Central memory CD8-positive, alpha-beta T cell (primary cell): ENCODE measurements around the gene FBXW10.
"Not testable (repeated sequence)": the region's sequence is repeated elsewhere in the genome, so short reads cannot be mapped to it uniquely, and the experiment has no call there.

ENCODE experiments used
- ATAC-seq: fragments of 150-1000 bp; cut with Tn5 transposase; replicated peaks from 2 replicates; pipeline ENCODE4 v1.10.0; 2022; ENCODE audit warnings: mild to moderate bottlenecking, moderate FRiP score, moderate number of reproducible peaks; ENCODE audit not compliant: poor library complexity, severe bottlenecking; ENCODE audit errors: extremely low read depth
- DNase-seq, 2 donors: peaks; one replicate each; pipeline ENCODE4 v3.0.0; 2021; ENCODE audit warnings: low spot score in 2 of 2
- H3K27ac Mint-ChIP-seq: one replicate; pipeline ENCODE4 v1.8.0; 2022; ENCODE audit warnings: low read depth, mild to moderate bottlenecking, moderate library complexity, mixed read lengths
- H3K27me3 Mint-ChIP-seq: one replicate; pipeline ENCODE4 v1.8.0; 2022; ENCODE audit warnings: mixed read lengths
- H3K36me3 Mint-ChIP-seq: one replicate; pipeline ENCODE4 v1.8.0; 2022; ENCODE audit warnings: mild to moderate bottlenecking, moderate library complexity, mixed read lengths; ENCODE audit not compliant: insufficient read depth
- H3K4me1 Mint-ChIP-seq: one replicate; pipeline ENCODE4 v1.8.0; 2022; ENCODE audit warnings: mixed read lengths
- H3K4me3 Mint-ChIP-seq: one replicate; pipeline ENCODE4 v1.8.0; 2022; ENCODE audit warnings: mild to moderate bottlenecking, moderate library complexity, mixed read lengths
- H3K9me3 Mint-ChIP-seq: one replicate; pipeline ENCODE4 v1.8.0; 2022; ENCODE audit warnings: mixed read lengths

Gene FBXW10

DNA sequence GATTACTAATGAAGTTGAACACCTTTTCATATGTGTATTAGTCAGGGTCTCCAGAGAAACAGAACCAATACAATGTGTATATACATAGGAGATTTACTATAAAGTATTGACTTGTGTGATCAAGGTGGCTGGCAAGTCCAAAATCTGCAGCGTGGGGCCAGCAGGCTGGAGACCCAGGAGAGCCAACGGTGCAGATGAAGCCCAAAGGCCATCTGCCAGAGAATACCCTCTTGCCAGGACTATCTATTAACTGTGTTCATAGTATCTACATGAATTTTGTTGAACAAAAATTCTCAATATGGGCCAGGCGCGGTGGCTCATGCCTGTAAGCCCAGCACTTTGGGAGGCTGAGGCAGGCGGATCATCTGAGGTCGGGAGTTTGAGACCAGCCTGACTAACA is 16.4 kb downstream of the FBXW10 start:
- H3K9me3 Mint-ChIP-seq, DNase-seq, H3K27ac Mint-ChIP-seq, ATAC-seq, H3K27me3 Mint-ChIP-seq, H3K4me3 Mint-ChIP-seq, H3K36me3 Mint-ChIP-seq, H3K4me1 Mint-ChIP-seq: not testable (repeated sequence)

DNA sequence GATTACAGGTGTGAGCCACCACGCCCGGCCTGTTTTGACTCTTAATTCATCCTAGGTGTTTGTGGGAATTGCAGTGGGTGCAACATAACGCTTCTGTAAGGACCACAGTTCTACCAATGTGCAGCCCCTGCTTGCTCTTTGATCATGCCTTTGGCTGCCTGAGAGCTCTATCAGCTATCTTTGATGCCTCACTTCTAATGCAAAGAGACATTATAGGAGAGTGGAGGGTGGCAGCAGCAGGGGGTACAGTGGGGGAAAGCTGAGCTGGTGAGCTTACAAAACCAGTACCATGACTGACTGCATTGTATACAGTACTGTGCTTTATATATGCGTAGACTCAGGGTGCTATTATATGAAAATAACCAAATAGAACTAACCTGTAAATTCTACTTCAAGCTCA is 26.7 kb downstream of the FBXW10 start:
- not testable (repeated sequence) for H3K36me3 Mint-ChIP-seq, H3K9me3 Mint-ChIP-seq, DNase-seq, H3K4me3 Mint-ChIP-seq, H3K27ac Mint-ChIP-seq, ATAC-seq, H3K4me1 Mint-ChIP-seq
- H3K27me3 Mint-ChIP-seq, result peaks cover 42% of the 10 kb centered on the region

DNA sequence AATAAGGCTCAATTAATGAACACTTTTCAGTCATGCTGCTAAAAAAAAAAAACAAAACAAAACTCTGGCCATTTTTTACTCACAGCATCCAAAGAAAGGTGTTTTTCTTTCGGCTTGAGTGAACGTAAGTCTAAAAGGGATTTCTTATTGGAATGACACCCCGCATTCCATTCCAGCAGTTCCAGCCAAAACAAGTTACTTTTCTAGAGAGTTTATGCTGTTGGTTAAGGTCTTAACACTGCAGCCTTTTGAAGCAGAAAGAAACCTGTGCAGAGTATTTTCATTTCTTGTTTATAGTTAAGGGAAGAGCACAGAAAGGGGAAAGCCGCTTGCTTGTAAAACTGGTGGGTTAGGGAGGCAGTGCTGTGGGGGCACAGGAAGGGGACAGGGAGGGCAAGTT is 27.2 kb downstream of the FBXW10 start:
- not testable (repeated sequence) for H3K27ac Mint-ChIP-seq, ATAC-seq, H3K4me1 Mint-ChIP-seq, H3K36me3 Mint-ChIP-seq, DNase-seq, H3K4me3 Mint-ChIP-seq, H3K9me3 Mint-ChIP-seq
- H3K27me3 Mint-ChIP-seq, result peaks cover 45% of the 10 kb centered on the region

DNA sequence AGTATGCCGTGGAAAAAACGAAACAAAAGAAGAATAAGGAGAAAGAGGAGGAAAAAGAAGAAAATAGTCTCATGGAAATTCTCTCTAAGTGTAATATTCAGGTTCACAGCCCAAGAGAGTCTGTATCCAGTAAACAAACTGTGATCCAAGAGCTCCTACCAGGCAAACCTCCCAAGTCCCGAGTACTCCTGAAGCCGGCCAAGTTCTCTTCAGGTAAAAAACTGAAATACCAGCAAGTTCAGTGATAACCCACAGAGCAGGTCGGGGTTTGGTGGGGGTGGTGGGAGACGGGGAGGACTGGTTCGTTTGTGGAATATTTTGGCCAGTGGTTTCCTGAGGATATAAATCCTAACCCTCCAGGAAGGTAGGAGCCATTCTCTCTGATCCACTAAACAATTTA is 28.6 kb downstream of the FBXW10 start:
- no peak for DNase-seq
- no peak for ATAC-seq
- H3K27me3 Mint-ChIP-seq, result peaks cover 45% of the 10 kb centered on the region
- H3K36me3 Mint-ChIP-seq, result peaks cover 3% of the 10 kb centered on the region
- H3K27ac Mint-ChIP-seq, result no peak overlapping the region
- H3K4me3 Mint-ChIP-seq, result no peak overlapping the region
- H3K4me1 Mint-ChIP-seq, result no peaks in the 10 kb centered on the region
- no peaks in the 10 kb centered on the region for H3K9me3 Mint-ChIP-seq

DNA sequence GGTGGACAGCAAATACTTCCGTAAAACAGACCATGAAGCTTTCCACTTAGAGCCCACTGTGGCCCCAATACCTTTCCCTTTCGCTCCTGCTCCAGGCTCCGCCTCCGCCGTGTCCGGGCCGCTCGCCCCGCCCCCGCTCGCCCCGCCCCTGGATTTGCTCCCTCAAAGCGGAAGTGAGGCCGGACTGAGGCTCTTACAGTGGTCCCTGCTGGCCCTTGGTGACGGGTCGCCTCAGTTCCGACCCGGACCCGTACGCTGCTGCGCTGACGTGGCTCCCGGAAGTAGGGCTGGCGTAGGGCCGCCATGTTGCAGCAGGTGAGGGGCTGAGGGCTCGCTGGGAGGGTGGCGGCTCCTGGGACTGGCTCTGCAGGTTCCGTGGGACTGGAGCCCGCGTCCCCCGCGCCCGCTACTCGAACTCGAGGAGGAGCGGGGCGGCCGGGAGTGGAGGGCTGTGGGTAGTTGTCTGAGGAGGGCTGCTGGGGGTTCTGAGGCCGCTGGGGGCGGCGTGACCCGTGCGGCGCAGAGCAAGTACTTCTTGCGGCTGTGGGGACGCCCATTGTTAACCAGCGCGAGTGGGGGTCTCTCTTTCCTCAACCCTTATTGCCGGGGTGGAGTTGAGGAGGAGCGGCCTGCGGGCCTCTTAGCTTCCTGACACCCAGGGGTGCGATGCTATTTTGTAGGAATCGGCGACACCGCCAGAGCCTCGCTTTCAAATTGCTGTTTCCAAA is 37.3 kb downstream of the FBXW10 start, which contains the start of gene TVP23B:
TVP23B (plus strand) TSS at position 193 of the 728 bp plus-strand sequence; CDS start at position 304, 111 bp downstream.
- H3K9me3 Mint-ChIP-seq, H3K36me3 Mint-ChIP-seq, H3K27me3 Mint-ChIP-seq: not testable (repeated sequence)
- H3K27ac Mint-ChIP-seq, result peak within 1 kb of the TSS; percentile 98
- peak; percentile 76 to 93 for DNase-seq
- ATAC-seq, result peak; percentile 98
- peaks cover 30% of the 10 kb centered on the region for H3K4me1 Mint-ChIP-seq
- H3K4me3 Mint-ChIP-seq, result peak within 1 kb of the TSS; percentile 93

DNA sequence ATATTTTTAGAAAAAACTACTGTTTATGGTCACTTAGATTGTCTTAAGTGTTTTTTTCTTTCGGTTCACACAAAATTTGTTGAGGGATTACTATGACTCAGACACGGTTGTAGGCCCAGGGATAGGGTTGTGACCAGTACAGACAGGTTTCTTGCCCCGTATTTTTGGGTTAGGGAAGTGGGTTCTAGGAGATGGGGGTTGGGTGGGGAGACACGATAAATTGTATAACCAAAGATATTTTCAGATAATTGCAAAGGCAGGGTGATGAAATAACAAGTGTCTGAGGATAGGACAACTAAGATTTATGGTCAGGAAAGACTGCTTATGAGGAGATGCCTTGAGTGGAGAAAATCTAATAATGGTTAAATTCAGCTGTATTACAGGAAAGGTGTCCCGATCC is 38.0 kb downstream of the FBXW10 start:
- H3K36me3 Mint-ChIP-seq, result not testable (repeated sequence)

DNA sequence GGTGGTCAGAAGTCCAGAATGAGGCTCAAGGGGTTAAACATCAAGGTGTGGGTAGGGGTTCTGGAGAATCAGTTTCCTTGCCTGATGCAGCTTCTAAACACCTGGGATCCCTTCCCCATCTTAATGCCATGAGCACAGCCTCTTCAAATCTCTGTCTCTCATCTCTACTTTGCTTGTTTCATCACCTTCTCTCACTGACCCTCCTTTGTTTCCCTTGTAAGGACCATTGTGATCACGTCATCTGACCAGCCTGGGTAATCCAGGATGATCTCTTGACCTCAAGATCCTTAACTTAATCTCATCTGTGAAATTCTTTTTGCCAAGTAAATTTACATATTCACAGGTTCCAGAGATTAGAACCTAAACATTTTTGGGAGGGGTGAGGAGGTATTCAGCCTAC is 42.1 kb downstream of the FBXW10 start:
- ATAC-seq, DNase-seq, H3K27me3 Mint-ChIP-seq, H3K4me3 Mint-ChIP-seq, H3K9me3 Mint-ChIP-seq, H3K27ac Mint-ChIP-seq: not testable (repeated sequence)
- Mint-ChIP-seq H3K4me1 (peaks cover 47% of the 10 kb centered on the region), H3K36me3 (peaks cover 20% of the 10 kb centered on the region)

More for the DNA sequence above, 38.0 kb downstream of the FBXW10 start:
- not testable (repeated sequence) for DNase-seq, H3K9me3 Mint-ChIP-seq, H3K27ac Mint-ChIP-seq, H3K27me3 Mint-ChIP-seq, ATAC-seq
- peak overlapping the region; percentile 93 for H3K4me3 Mint-ChIP-seq
- peaks cover 30% of the 10 kb centered on the region for H3K4me1 Mint-ChIP-seq

DNA sequence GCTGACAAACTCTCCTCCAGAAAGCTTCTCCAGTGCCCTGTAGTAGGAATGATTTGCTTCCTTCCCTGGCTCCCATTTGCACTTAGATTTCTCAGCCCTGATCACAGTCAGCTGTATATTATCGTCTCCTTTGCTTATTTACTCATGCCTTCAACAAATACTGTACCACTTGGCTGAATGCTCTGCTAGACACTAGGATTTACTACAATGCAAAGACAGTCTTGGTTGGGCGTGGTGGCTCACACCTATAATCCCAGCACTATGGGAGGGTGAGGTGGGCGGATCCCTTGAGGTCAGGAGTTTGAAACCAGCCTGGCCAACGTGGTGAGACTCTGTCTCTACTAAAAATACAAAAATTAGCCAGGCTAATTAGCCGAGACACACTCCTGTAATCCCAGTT is 43.0 kb downstream of the FBXW10 start:
- H3K36me3 Mint-ChIP-seq, result peaks cover 18% of the 10 kb centered on the region
- H3K27ac Mint-ChIP-seq, ATAC-seq, DNase-seq, H3K27me3 Mint-ChIP-seq, H3K9me3 Mint-ChIP-seq, H3K4me3 Mint-ChIP-seq: not testable (repeated sequence)
- H3K4me1 Mint-ChIP-seq, result peaks cover 47% of the 10 kb centered on the region

DNA sequence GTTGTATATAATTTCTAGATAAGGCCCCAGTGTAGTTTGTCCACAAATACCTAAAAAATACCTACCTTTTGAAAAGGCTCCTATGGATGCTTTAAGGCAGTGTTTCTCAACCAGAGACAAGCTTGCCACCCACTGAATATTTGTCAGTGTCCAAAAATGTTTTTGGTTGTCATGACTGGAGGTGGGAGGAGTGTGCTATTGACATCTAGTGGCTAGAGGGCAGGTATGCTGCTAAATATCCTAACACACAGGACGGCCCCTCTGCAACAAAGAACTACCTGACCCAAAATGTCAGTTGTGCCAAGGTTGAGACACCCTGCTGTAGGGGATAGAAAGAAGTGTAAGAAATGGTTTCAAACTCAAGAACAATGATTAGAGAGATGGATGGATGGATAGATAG is 47.5 kb downstream of the FBXW10 start:
- H3K4me3 Mint-ChIP-seq, H3K27ac Mint-ChIP-seq, H3K27me3 Mint-ChIP-seq, H3K9me3 Mint-ChIP-seq, DNase-seq: not testable (repeated sequence)
- ATAC-seq, result peak; percentile 60
- Mint-ChIP-seq H3K4me1 (peaks cover 21% of the 10 kb centered on the region), H3K36me3 (peaks cover 32% of the 10 kb centered on the region)

DNA sequence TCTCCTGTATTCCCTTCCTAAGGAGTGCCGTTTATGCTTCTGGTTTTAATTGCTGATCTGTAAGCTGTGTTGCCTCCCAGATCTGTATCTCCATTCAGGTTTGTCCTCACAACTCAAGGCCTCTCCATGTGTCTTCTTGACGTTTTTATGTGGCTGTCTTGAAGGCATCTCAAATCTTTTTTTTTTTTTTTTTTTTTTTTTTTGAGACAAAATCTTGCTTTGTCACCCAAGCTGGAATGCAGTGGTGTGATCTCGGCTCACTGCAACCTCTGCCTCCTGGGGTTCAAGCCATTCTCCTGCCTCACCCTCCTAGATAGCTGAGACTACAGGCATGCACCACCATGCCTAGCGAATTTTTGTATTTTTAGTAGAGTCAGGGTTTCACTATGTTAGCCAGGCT is 51.0 kb downstream of the FBXW10 start:
- DNase-seq, H3K27ac Mint-ChIP-seq, H3K27me3 Mint-ChIP-seq, ATAC-seq, H3K4me1 Mint-ChIP-seq, H3K9me3 Mint-ChIP-seq, H3K4me3 Mint-ChIP-seq: not testable (repeated sequence)
- H3K36me3 Mint-ChIP-seq, result peaks cover 37% of the 10 kb centered on the region

DNA sequence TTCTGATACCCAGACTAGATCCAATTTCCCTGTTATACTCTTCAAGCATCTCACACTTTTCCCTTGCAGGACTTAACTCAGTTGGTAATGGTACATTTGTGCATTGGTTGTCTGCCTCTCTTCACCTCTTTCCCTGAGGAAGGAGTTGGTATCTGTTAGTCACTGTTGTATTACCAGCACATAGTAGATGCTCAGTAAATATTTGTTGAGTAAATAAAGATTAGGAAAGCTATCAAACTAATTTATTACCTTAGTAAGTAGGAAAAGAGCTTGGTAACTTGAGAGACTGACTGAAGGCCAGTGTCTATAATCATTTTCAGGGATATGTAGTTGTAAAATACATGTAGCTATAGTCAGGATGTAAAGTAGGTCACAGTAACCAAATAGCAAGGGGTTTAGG is 53.0 kb downstream of the FBXW10 start:
- peaks cover 46% of the 10 kb centered on the region for H3K36me3 Mint-ChIP-seq
- not testable (repeated sequence) for H3K4me1 Mint-ChIP-seq, H3K4me3 Mint-ChIP-seq, H3K27me3 Mint-ChIP-seq, ATAC-seq, H3K9me3 Mint-ChIP-seq, DNase-seq, H3K27ac Mint-ChIP-seq

DNA sequence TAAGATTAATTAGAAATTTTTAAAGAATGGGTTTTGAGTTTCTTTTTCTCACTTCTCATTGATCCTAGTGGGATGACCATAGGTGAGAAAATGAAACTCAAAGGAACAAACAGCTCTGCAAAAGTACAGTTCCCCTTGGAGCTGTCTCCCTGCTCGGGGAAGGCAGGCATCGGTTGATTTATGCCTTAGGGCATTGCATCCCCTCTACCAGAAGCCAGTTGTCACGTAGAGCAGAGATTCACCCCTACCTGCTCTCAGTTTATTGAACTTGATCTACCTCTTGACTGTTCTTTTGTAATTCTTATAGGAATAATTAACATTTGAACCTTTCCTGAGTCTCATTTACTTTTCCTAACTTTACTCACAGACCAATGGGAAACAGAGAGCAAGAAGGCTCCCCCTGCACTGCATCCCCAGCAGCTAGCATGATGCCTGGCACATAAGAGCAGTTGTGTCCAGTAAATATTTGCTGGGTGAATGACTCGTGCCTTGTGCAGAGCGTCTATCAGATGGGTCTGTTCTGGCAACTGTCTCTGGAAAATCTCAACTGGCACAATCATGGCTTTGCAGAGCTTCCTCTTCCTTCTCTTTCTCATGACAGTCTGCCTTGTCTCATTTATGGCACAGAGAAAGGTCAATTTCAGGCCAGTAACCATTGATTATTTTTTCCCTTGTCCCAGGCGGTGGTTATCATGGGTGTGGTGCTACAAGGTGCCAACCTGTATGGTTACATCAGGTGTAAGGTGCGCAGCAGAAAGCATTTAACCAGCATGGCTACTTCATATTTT is 59.8 kb downstream of the FBXW10 start:
- not testable (repeated sequence) for H3K9me3 Mint-ChIP-seq, H3K4me3 Mint-ChIP-seq, H3K27me3 Mint-ChIP-seq, H3K4me1 Mint-ChIP-seq, H3K27ac Mint-ChIP-seq, ATAC-seq, DNase-seq
- peaks cover 43% of the 10 kb centered on the region for H3K36me3 Mint-ChIP-seq

DNA sequence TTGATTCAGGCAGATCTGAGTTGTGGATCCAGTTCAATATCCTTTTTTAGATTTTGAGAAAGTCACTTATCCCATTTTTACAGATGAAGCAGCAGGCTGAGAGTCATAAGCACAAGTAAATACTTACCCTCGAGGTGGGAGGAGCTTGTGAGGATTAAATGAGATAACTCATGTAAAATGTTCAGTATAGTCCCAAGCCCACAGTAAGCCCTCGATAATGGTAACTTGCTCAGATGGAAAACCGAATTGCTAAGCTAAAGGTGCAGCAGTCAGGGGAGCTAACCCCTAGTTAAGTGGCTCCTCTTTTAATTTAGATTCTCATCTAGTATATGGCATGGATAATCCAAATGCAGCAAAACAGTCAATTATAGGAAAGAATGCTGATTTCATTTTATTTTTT is 72.1 kb downstream of the FBXW10 start:
- not testable (repeated sequence) for H3K4me3 Mint-ChIP-seq, DNase-seq, H3K36me3 Mint-ChIP-seq, H3K27ac Mint-ChIP-seq, ATAC-seq, H3K9me3 Mint-ChIP-seq, H3K4me1 Mint-ChIP-seq
- peaks cover 13% of the 10 kb centered on the region for H3K27me3 Mint-ChIP-seq
